ENCODE results near the gene TFEB. TPM values are rescaled to one million over a fixed set of nuclear protein-coding genes. Genes with fewer than 3 reads are reported as not detected.

Gene TFEB
- total and polyA plus RNA-seq, 2 of the 8 experiments (the other 6 are each of a cell fraction or from before 2014, with no cell fraction given): 2.3 to 6.7 TPM

- Histone ChIP-seq H2BK12ac (ENCODE audit: low read depth, low read length) (no peak overlapping the region), H4K5ac (ENCODE audit: insufficient read length, low read depth, low read length) (no peak overlapping the region), H4K8ac (ENCODE audit: extremely low read depth, insufficient read depth, low read length) (no peak overlapping the region; the same call in 1 of the 2 replicates), H2AFZ (ENCODE audit: low read length) (no peak overlapping the region), H3K9ac (replicated peaks in 1 of 4; ENCODE audit: extremely low read depth in 1 of 4, low read depth in 3 of 4, low read length in 3 of 4) (no peak overlapping the region), H3K27me3 (replicated peaks in 1 of 4; ENCODE audit: control insufficient read depth in 3 of 4, extremely low read depth in 1 of 4, insufficient read depth in 3 of 4, low read length in 3 of 4) (no peaks in the 10 kb centered on the region), H3K18ac (ENCODE audit: extremely low read depth, low read length) (no peak overlapping the region; the same call in 1 of the 2 replicates), H2BK20ac (ENCODE audit: low read length) (no peak overlapping the region), H3K56ac (replicated peaks; ENCODE audit: insufficient read length, low read depth, low read length) (no peak overlapping the region), H3K23me2 (ENCODE audit: low read depth, low read length) (no peaks in the 10 kb centered on the region), H2BK5ac (ENCODE audit: low read depth, low read length) (0 out of 2 replicates have a peak overlapping the region, but pooled peaks have one; percentile 6), H4K91ac (replicated peaks; ENCODE audit: insufficient read length, low read length) (peak overlapping the region; percentile 33), H3K36me3 (ENCODE audit: control insufficient read depth in 2 of 4, insufficient read depth in 4 of 4, low read length in 3 of 4) (peaks cover 0 to 7% (median 4%) of the 10 kb centered on the region in 4 experiments; a peak in 5 of 8 replicates), H2BK120ac (replicated peaks; ENCODE audit: low read depth, low read length) (no peak overlapping the region), H3K79me1 (ENCODE audit: low read depth, low read length) (no peaks in the 10 kb centered on the region), H3K4me2 (ENCODE audit: insufficient read depth in 1 of 2, low read depth in 2 of 2, low read length in 2 of 2) (no peak overlapping the region), H3K27ac (ENCODE audit: low read depth, low read length) (no peak overlapping the region), H2AK5ac (ENCODE audit: low read depth, low read length) (no peak overlapping the region), H4K20me1 (replicated peaks in 1 of 2; ENCODE audit: control insufficient read depth in 1 of 2, insufficient read depth in 2 of 2, low read length in 2 of 2) (no peaks in the 10 kb centered on the region), H2BK15ac (ENCODE audit: low read length) (no peak overlapping the region), H3K14ac (ENCODE audit: insufficient read length) (no peak overlapping the region), H3K4me3 (ENCODE audit: extremely low read depth in 1 of 4, insufficient read depth in 2 of 4, low read depth in 3 of 4, low read length in 4 of 4) (no peak overlapping the region), H3K4ac (replicated peaks; ENCODE audit: insufficient read length, low read depth, low read length) (no peak overlapping the region), H3K9me3 (ENCODE audit: insufficient read depth in 2 of 2, low read depth in 1 of 2, low read length in 1 of 2) (no peaks in the 10 kb centered on the region), H3K23ac (ENCODE audit: insufficient read length) (no peak overlapping the region), H3K4me1 (replicated peaks in 1 of 4; ENCODE audit: control insufficient read depth in 3 of 4, insufficient read depth in 4 of 4, low read length in 3 of 4) (no peaks in the 10 kb centered on the region; a peak in 1 of 7 replicates), H3K79me2 (ENCODE audit: control insufficient read depth in 1 of 2, insufficient read depth in 2 of 2, low read length in 2 of 2) (no peaks in the 10 kb centered on the region)
- WGBS, 2 experiments (ENCODE audit: extremely low coverage in 1 of 2, insufficient coverage in 1 of 2, insufficient read length in 1 of 2, insufficient replicate concordance in 2 of 2, low coverage in 1 of 2, low lambda C conversion rate in 2 of 2, missing lambda C conversion rate in 1 of 2): 88% methylated on average over 9 of the region's 10 CpGs; no CpG with 5 or more reads in 1 of the 2 experiments
- ChIA-PET POLR2A (ENCODE audit: partially characterized antibody) (no interaction called here), CTCF (ENCODE audit: partially characterized antibody) (interaction anchor here (0.5 to 2.2 kb wide), 13 partner anchors 8 to 660 kb away, joined by 3 to 10 read pairs (median 4); partner anchors contain the start of genes TAF8, TFEB and TOMM6)
- FAIRE-seq: no peak
- DNase-seq (ENCODE audit: low read depth in 1 of 2, low spot score in 2 of 2): no peak
- TF ChIP-seq RNF2 (IDR thresholded peaks at IDR 0.05; ENCODE audit: borderline replicate concordance, low read depth, low read length, missing control alignments, poor library complexity, severe bottlenecking) (no peak), GTF2F1 (IDR thresholded peaks at IDR 0.05; ENCODE audit: borderline replicate concordance, low read depth, low read length) (no peak), FOSL1 (IDR thresholded peaks at IDR 0.05; ENCODE audit: insufficient read depth, low read depth, low read length) (no peak), TAF1 (IDR thresholded peaks at IDR 0.05; ENCODE audit: low read depth, low read length) (no peak), TCF12 (IDR thresholded peaks at IDR 0.05; ENCODE audit: low read depth, low read length) (no peak), TAF7 (optimal IDR thresholded peaks at IDR 0.05; ENCODE audit: borderline replicate concordance, low read depth, low read length) (no peak), SP1 (IDR thresholded peaks at IDR 0.05; ENCODE audit: low read depth, low read length) (no peak), POLR2A (IDR thresholded peaks at IDR 0.05; ENCODE audit: control extremely low read depth in 1 of 2, low read depth in 2 of 2, low read length in 2 of 2) (no peak), CHD2 (IDR thresholded peaks at IDR 0.05; ENCODE audit: low read length) (no peak), JUN (IDR thresholded peaks at IDR 0.05; ENCODE audit: low read depth, low read length) (no peak), GABPA (IDR thresholded peaks at IDR 0.05; ENCODE audit: borderline replicate concordance, insufficient read depth, low read length) (no peak), CBX8 (IDR thresholded peaks at IDR 0.05; ENCODE audit: borderline replicate concordance, low read depth, low read length) (no peak), TBP (IDR thresholded peaks at IDR 0.05; ENCODE audit: low read depth, low read length) (no peak)
Measured at GRCh38 chr6:41768545-41769308, 33.3 kb upstream of the TFEB start.
